ENCODE results near the gene PFKFB4.

Gene PFKFB4

GRCh38 chr3:48591436-48591835 lies 34.8 kb upstream of the PFKFB4 start:
- no peak for TF ChIP-seq FOXM1 (IDR thresholded peaks at IDR 0.05; ENCODE audit: borderline replicate concordance)
- TF ChIP-seq HDGF (IDR thresholded peaks at IDR 0.05; ENCODE audit: borderline replicate concordance) = no peak
- TF ChIP-seq ARNT (IDR thresholded peaks at IDR 0.05) = no peak
- no peak for TF ChIP-seq PKNOX1 (IDR thresholded peaks at IDR 0.05)
- TF ChIP-seq LEF1 (IDR thresholded peaks at IDR 0.05; ENCODE audit: borderline replicate concordance) = no peak
- TF ChIP-seq SUZ12 (IDR thresholded peaks at IDR 0.05) = no peak
- no peak for TF ChIP-seq ELF4 (IDR thresholded peaks at IDR 0.05)
- no peak for TF ChIP-seq TARDBP (IDR thresholded peaks at IDR 0.05)
- no peak for TF ChIP-seq BHLHE40 (IDR thresholded peaks at IDR 0.05; ENCODE audit: borderline replicate concordance)
- no peak for TF ChIP-seq ZNF384 (IDR thresholded peaks at IDR 0.05)
- no peak for TF ChIP-seq FOXK2 (IDR thresholded peaks at IDR 0.05)
- no peak for TF ChIP-seq NFRKB (IDR thresholded peaks at IDR 0.05)
- TF ChIP-seq FOXA1 (IDR thresholded peaks at IDR 0.05) = no peak
- no peak for TF ChIP-seq L3MBTL2 (conservative IDR thresholded peaks at IDR 0.05)
- no peak for TF ChIP-seq SP1 (IDR thresholded peaks at IDR 0.05)
- no peak for TF ChIP-seq CTBP1 (IDR thresholded peaks at IDR 0.05; ENCODE audit: borderline replicate concordance)
- ChIA-PET POLR2A (no interaction called here), CTCF (no interaction called here)
- no peak for DNase-seq (ENCODE audit: extremely low spot score)

GRCh38 chr3:48588230-48588629 lies 31.6 kb upstream of the PFKFB4 start:
- DNase-seq (ENCODE audit: extremely low spot score) = no peak
- ChIA-PET POLR2A (interaction anchor here (1.1 kb wide), 1 partner anchor 22 kb away, joined by 3 read pairs; the partner anchor contains the start of gene UQCRC1), CTCF (no interaction called here)
- TF ChIP-seq FOXA1 (IDR thresholded peaks at IDR 0.05) = no peak
- TF ChIP-seq TARDBP (IDR thresholded peaks at IDR 0.05) = no peak
- no peak for TF ChIP-seq LEF1 (IDR thresholded peaks at IDR 0.05; ENCODE audit: borderline replicate concordance)
- TF ChIP-seq L3MBTL2 (conservative IDR thresholded peaks at IDR 0.05) = no peak
- TF ChIP-seq SUZ12 (IDR thresholded peaks at IDR 0.05) = no peak
- no peak for TF ChIP-seq SP1 (IDR thresholded peaks at IDR 0.05)
- no peak for TF ChIP-seq FOXK2 (IDR thresholded peaks at IDR 0.05)
- TF ChIP-seq PKNOX1 (IDR thresholded peaks at IDR 0.05) = no peak
- TF ChIP-seq ZNF384 (IDR thresholded peaks at IDR 0.05) = no peak
- no peak for TF ChIP-seq ARNT (IDR thresholded peaks at IDR 0.05)
- no peak for TF ChIP-seq ELF4 (IDR thresholded peaks at IDR 0.05)
- TF ChIP-seq HDGF (IDR thresholded peaks at IDR 0.05; ENCODE audit: borderline replicate concordance) = no peak
- no peak for TF ChIP-seq CTBP1 (IDR thresholded peaks at IDR 0.05; ENCODE audit: borderline replicate concordance)
- no peak for TF ChIP-seq BHLHE40 (IDR thresholded peaks at IDR 0.05; ENCODE audit: borderline replicate concordance)
- TF ChIP-seq FOXM1 (IDR thresholded peaks at IDR 0.05; ENCODE audit: borderline replicate concordance) = no peak
- TF ChIP-seq NFRKB (IDR thresholded peaks at IDR 0.05) = no peak

GRCh38 chr3:48587686-48588085 lies 31.1 kb upstream of the PFKFB4 start:
- ChIA-PET POLR2A (interaction anchor here (1.1 kb wide), 1 partner anchor 22 kb away, joined by 3 read pairs; the partner anchor contains the start of gene UQCRC1), CTCF (no interaction called here)
- TF ChIP-seq BHLHE40 (IDR thresholded peaks at IDR 0.05; ENCODE audit: borderline replicate concordance) = no peak
- TF ChIP-seq ELF4 (IDR thresholded peaks at IDR 0.05) = no peak
- TF ChIP-seq CTBP1 (IDR thresholded peaks at IDR 0.05; ENCODE audit: borderline replicate concordance) = no peak
- TF ChIP-seq FOXA1 (IDR thresholded peaks at IDR 0.05) = no peak
- TF ChIP-seq ZNF384 (IDR thresholded peaks at IDR 0.05) = no peak
- TF ChIP-seq L3MBTL2 (conservative IDR thresholded peaks at IDR 0.05) = no peak
- no peak for TF ChIP-seq HDGF (IDR thresholded peaks at IDR 0.05; ENCODE audit: borderline replicate concordance)
- TF ChIP-seq PKNOX1 (IDR thresholded peaks at IDR 0.05) = no peak
- no peak for TF ChIP-seq FOXK2 (IDR thresholded peaks at IDR 0.05)
- no peak for TF ChIP-seq NFRKB (IDR thresholded peaks at IDR 0.05)
- TF ChIP-seq ARNT (IDR thresholded peaks at IDR 0.05) = no peak
- TF ChIP-seq LEF1 (IDR thresholded peaks at IDR 0.05; ENCODE audit: borderline replicate concordance) = no peak
- no peak for TF ChIP-seq SUZ12 (IDR thresholded peaks at IDR 0.05)
- TF ChIP-seq TARDBP (IDR thresholded peaks at IDR 0.05) = no peak
- no peak for TF ChIP-seq FOXM1 (IDR thresholded peaks at IDR 0.05; ENCODE audit: borderline replicate concordance)
- no peak for TF ChIP-seq SP1 (IDR thresholded peaks at IDR 0.05)
- no peak for DNase-seq (ENCODE audit: extremely low spot score)

GRCh38 chr3:48585411-48585810 lies 28.8 kb upstream of the PFKFB4 start:
- ChIA-PET CTCF (no interaction called here), POLR2A (no interaction called here)
- TF ChIP-seq HDGF (IDR thresholded peaks at IDR 0.05; ENCODE audit: borderline replicate concordance) (no peak), FOXK2 (IDR thresholded peaks at IDR 0.05) (no peak), SP1 (IDR thresholded peaks at IDR 0.05) (no peak), BHLHE40 (IDR thresholded peaks at IDR 0.05; ENCODE audit: borderline replicate concordance) (no peak), ARNT (IDR thresholded peaks at IDR 0.05) (no peak), SUZ12 (IDR thresholded peaks at IDR 0.05) (no peak), CTBP1 (IDR thresholded peaks at IDR 0.05; ENCODE audit: borderline replicate concordance) (no peak), ZNF384 (IDR thresholded peaks at IDR 0.05) (no peak), FOXM1 (IDR thresholded peaks at IDR 0.05; ENCODE audit: borderline replicate concordance) (no peak)
- no peak for DNase-seq (ENCODE audit: extremely low spot score)

- DNase-seq (ENCODE audit: extremely low spot score) = no peak
- TF ChIP-seq LEF1 (IDR thresholded peaks at IDR 0.05; ENCODE audit: borderline replicate concordance) (no peak), ZNF384 (IDR thresholded peaks at IDR 0.05) (no peak), NFRKB (IDR thresholded peaks at IDR 0.05) (no peak), FOXK2 (IDR thresholded peaks at IDR 0.05) (no peak)
- CTCF ChIA-PET = no interaction called here
Measured at GRCh38 chr3:48584836-48585235, 28.2 kb upstream of the PFKFB4 start.

More at GRCh38 chr3:48584836-48585235, 28.2 kb upstream of the PFKFB4 start:
- POLR2A ChIA-PET = no interaction called here
